Esophagus squamous epithelium (tissue), 4 donors: ENCODE results near the gene SPINK1.

Experiments used
- CTCF ChIP-seq, 6 experiments: fragments of 450-650 bp in 4 of 6; fragments of 200-600 bp in 2 of 6; sonication (generic) in 2 of 6; IDR thresholded peaks; one replicate each; pipeline ENCODE4 v1.5.1; 2016 to 2019; ENCODE audit warnings: antibody characterized with exemption in 6 of 6, mild to moderate bottlenecking in 4 of 6, moderate library complexity in 4 of 6
- POLR2A ChIP-seq, 4 donors: fragments of 450-650 bp; IDR thresholded peaks; one replicate each; pipeline ENCODE4 v1.6.1; 2017; ENCODE audit warnings: antibody characterized with exemption in 4 of 4, mild to moderate bottlenecking in 4 of 4, moderate library complexity in 3 of 4

- no peak for TF ChIP-seq POLR2A (IDR thresholded peaks at IDR 0.05)
- peak in 5 of 6 experiments; percentile 71 to 88 (median 80) for TF ChIP-seq CTCF (IDR thresholded peaks at IDR 0.05)
Measured at GRCh38 chr5:147857302-147858129, 26.0 kb upstream of the SPINK1 start.
